ENCODE results near the gene CSNK2B. TPM values are rescaled to one million over a fixed set of nuclear protein-coding genes. Genes with fewer than 3 reads are reported as not detected.

The CSNK2B gene
- total and polyA plus RNA-seq, 9 of the 15 experiments (the other 6 are each of a cell fraction or from before 2014, with no cell fraction given) = 120 to 1,126 (median 529) TPM

GRCh38 chr6:31665501-31666336 is at the start of gene CSNK2B (continued):
- TF ChIP-seq ZNF41 (CRISPR knock-in tag; conservative IDR thresholded peaks at IDR 0.05) (no peak; the same call in 1 of the 2 replicates), FOS (IDR thresholded peaks at IDR 0.05; ENCODE audit: extremely low read depth, insufficient read length) (no peak), ZNF512 (tag; IDR thresholded peaks at IDR 0.05) (no peak), NUFIP1 (IDR thresholded peaks at IDR 0.05; ENCODE audit: partially characterized antibody) (no peak), ZNF124 (CRISPR knock-in tag; IDR thresholded peaks at IDR 0.05) (no peak), CSDE1 (IDR thresholded peaks at IDR 0.05) (no peak), CGGBP1 (CRISPR knock-in tag; IDR thresholded peaks at IDR 0.05) (peak; percentile 80; the same call in 1 of the 2 replicates), EWSR1 (IDR thresholded peaks at IDR 0.05; ENCODE audit: borderline replicate concordance, low read depth, partially characterized antibody) (no peak), PKNOX1 (IDR thresholded peaks at IDR 0.05) (peak; percentile 91), ZNF830 (CRISPR knock-in tag; IDR thresholded peaks at IDR 0.05) (no peak; the same call in 1 of the 2 replicates), EHMT2 (IDR thresholded peaks at IDR 0.05) (no peak), ZNF57 (CRISPR knock-in tag; IDR thresholded peaks at IDR 0.05) (peak; percentile 82; the same call in 1 of the 2 replicates), ZNF318 (IDR thresholded peaks at IDR 0.05; ENCODE audit: borderline replicate concordance in 1 of 2, low read depth in 1 of 2) (no peak), HNRNPUL1 (IDR thresholded peaks at IDR 0.05; ENCODE audit: low read length) (no peak), ZNF12 (CRISPR knock-in tag; IDR thresholded peaks at IDR 0.05) (no peak; the same call in 1 of the 2 replicates), ZNF431 (CRISPR knock-in tag; IDR thresholded peaks at IDR 0.05) (peak; percentile 75), DMBX1 (CRISPR knock-in tag; IDR thresholded peaks at IDR 0.05; ENCODE audit: borderline replicate concordance) (peak; percentile 19)
